Panc1 (cell line): ENCODE measurements around the gene HAUS1. TPM values are rescaled to one million over a fixed set of nuclear protein-coding genes. Genes with fewer than 3 reads are reported as not detected.
"Not testable (repeated sequence)": the region's sequence is repeated elsewhere in the genome, so short reads cannot be mapped to it uniquely, and the experiment has no call there.

ENCODE experiments used
- ATAC-seq: fragments of 200-7000 bp; cut with Tn5 transposase; 2 replicates; pipeline ENCODE4 v1.9.1; 2020; ENCODE audit warnings: mild to moderate bottlenecking, moderate library complexity
- BruUV-seq: library from RNA; stranded (reverse); fragments of 400-500 nt; replicated peaks from 2 replicates; lab custom pipeline; 2021; lab: Mats Ljungman, UMichigan
- CTCF ChIA-PET: fragments of 300-600 bp; sonication (Branson Sonifier 250); formaldehyde crosslinking; loops from one replicate; lab custom pipeline; 2022; ENCODE audit warnings: antibody characterized with exemption; lab: Charles Lee
- POLR2A ChIA-PET: fragments of 300-600 bp; sonication (Branson Sonifier 250); formaldehyde crosslinking; loops from one replicate; lab custom pipeline; 2022; ENCODE audit warnings: antibody characterized with exemption; lab: Charles Lee
- DNase-seq: peaks from one replicate; pipeline ENCODE4 v3.0.0-alpha.2; 2010; ENCODE audit warnings: low read depth, low spot score
- H3K27ac ChIP-seq: 2 replicates; pipeline ENCODE4 v1.5.1; 2011; ENCODE audit warnings: mild to moderate bottlenecking, low read length, inconsistent platforms
- H3K27me3 ChIP-seq: fragments of 200-500 bp; sonication (Bioruptor generic); 2 replicates; pipeline ENCODE4 v1.6.0; 2014; ENCODE audit warnings: low read length, inconsistent platforms; ENCODE audit not compliant: control insufficient read depth, insufficient read depth
- H3K36me3 ChIP-seq: fragments of 200-500 bp; sonication (Bioruptor generic); 2 replicates; pipeline ENCODE4 v1.5.1; 2014; ENCODE audit warnings: inconsistent platforms, mild to moderate bottlenecking, low read length, moderate library complexity; ENCODE audit not compliant: control insufficient read depth, insufficient read depth
- H3K4me1 ChIP-seq: 2 replicates; pipeline ENCODE4 v1.5.1; 2011; ENCODE audit warnings: inconsistent platforms, mild to moderate bottlenecking, low read length, moderate library complexity; ENCODE audit not compliant: control insufficient read depth, insufficient read depth
- H3K4me3 ChIP-seq, 2 experiments: 2 replicates each; pipeline ENCODE4 v1.5.1; 2011 to 2012; ENCODE audit warnings: low read depth in 2 of 2, low read length in 2 of 2, mild to moderate bottlenecking in 2 of 2, inconsistent platforms in 1 of 2, moderate library complexity in 1 of 2
- H3K9me3 ChIP-seq: fragments of 200-500 bp; sonication (Bioruptor generic); 2 replicates; pipeline ENCODE4 v1.5.1; 2014; ENCODE audit warnings: low read depth, mild to moderate bottlenecking, inconsistent platforms, low read length, moderate library complexity; ENCODE audit not compliant: control insufficient read depth, insufficient read depth
- POLR2AphosphoS5 ChIP-seq: IDR thresholded peaks from 2 replicates; pipeline ENCODE4 v1.6.1; 2012; ENCODE audit warnings: mild to moderate bottlenecking, low read depth, low read length, moderate library complexity
- SIN3A ChIP-seq: IDR thresholded peaks from 2 replicates; pipeline ENCODE4 v1.6.1; 2012; ENCODE audit warnings: low read depth, mild to moderate bottlenecking, low read length, moderate library complexity, borderline replicate concordance; ENCODE audit not compliant: insufficient read depth
- TCF7L2 ChIP-seq: IDR thresholded peaks from 2 replicates; pipeline ENCODE4 v1.6.1; 2011; ENCODE audit warnings: mild to moderate bottlenecking, low read depth, low read length, inconsistent platforms
- in situ Hi-C: cut with HindIII; loops from 2 replicates; pipeline ENCODE4 v1.10.0; 2016; ENCODE audit warnings: low sequenced_read_pairs, low pct_unique_long_range_greater_than_20kb
- intact Hi-C: fragments of 100-400 bp; cut with micrococcal nuclease; formaldehyde crosslinking; loops from one replicate; pipeline ENCODE4 v1.10.0; 2022; ENCODE audit not compliant: unreplicated experiment
- total RNA-seq: library from RNA; stranded (reverse); gene quantifications from one replicate; pipeline ENCODE4 v1.2.1, GENCODE V29; 2021; ENCODE audit not compliant: unreplicated experiment
- TF ChIP-seq, protein P1 (sequence below), 2 experiments: IDR thresholded peaks; 2 replicates each; pipeline ENCODE4 v1.6.1; 2011 to 2012; ENCODE audit warnings: low read depth in 2 of 2, control low read depth in 1 of 2, low read length in 1 of 2, mild to moderate bottlenecking in 1 of 2, moderate library complexity in 1 of 2; ENCODE audit not compliant: insufficient read depth in 1 of 2
- TF ChIP-seq, protein P2 (sequence below): fragments of 450-650 bp; IDR thresholded peaks from 2 replicates; pipeline ENCODE4 v1.5.1; 2017; ENCODE audit warnings: mild to moderate bottlenecking

The HAUS1 gene
- total RNA-seq, 1 experiment from 2014 or later, result 28.4 TPM

- Histone ChIP-seq H3K36me3 (no peaks in the 10 kb centered on the region), H3K4me1 (no peaks in the 10 kb centered on the region; the same call in 1 of the 2 replicates), H3K9me3 (no peaks in the 10 kb centered on the region), H3K27ac (no peak overlapping the region), H3K27me3 (no peaks in the 10 kb centered on the region), H3K4me3 (no peak overlapping the region)
- ATAC-seq, result no peak
- DNase-seq, result no peak
- in situ Hi-C loops, result no loop called here
- ChIA-PET CTCF (no interaction called here), POLR2A (no interaction called here)
- TF ChIP-seq SIN3A, result no peak
- TF ChIP-seq, protein P1, sequence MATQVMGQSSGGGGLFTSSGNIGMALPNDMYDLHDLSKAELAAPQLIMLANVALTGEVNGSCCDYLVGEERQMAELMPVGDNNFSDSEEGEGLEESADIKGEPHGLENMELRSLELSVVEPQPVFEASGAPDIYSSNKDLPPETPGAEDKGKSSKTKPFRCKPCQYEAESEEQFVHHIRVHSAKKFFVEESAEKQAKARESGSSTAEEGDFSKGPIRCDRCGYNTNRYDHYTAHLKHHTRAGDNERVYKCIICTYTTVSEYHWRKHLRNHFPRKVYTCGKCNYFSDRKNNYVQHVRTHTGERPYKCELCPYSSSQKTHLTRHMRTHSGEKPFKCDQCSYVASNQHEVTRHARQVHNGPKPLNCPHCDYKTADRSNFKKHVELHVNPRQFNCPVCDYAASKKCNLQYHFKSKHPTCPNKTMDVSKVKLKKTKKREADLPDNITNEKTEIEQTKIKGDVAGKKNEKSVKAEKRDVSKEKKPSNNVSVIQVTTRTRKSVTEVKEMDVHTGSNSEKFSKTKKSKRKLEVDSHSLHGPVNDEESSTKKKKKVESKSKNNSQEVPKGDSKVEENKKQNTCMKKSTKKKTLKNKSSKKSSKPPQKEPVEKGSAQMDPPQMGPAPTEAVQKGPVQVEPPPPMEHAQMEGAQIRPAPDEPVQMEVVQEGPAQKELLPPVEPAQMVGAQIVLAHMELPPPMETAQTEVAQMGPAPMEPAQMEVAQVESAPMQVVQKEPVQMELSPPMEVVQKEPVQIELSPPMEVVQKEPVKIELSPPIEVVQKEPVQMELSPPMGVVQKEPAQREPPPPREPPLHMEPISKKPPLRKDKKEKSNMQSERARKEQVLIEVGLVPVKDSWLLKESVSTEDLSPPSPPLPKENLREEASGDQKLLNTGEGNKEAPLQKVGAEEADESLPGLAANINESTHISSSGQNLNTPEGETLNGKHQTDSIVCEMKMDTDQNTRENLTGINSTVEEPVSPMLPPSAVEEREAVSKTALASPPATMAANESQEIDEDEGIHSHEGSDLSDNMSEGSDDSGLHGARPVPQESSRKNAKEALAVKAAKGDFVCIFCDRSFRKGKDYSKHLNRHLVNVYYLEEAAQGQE (IDR thresholded peaks at IDR 0.05; ENCODE audit: insufficient read depth in 1 of 2, low read depth in 2 of 2, low read length in 1 of 2), result no peak
- TF ChIP-seq, protein P2, sequence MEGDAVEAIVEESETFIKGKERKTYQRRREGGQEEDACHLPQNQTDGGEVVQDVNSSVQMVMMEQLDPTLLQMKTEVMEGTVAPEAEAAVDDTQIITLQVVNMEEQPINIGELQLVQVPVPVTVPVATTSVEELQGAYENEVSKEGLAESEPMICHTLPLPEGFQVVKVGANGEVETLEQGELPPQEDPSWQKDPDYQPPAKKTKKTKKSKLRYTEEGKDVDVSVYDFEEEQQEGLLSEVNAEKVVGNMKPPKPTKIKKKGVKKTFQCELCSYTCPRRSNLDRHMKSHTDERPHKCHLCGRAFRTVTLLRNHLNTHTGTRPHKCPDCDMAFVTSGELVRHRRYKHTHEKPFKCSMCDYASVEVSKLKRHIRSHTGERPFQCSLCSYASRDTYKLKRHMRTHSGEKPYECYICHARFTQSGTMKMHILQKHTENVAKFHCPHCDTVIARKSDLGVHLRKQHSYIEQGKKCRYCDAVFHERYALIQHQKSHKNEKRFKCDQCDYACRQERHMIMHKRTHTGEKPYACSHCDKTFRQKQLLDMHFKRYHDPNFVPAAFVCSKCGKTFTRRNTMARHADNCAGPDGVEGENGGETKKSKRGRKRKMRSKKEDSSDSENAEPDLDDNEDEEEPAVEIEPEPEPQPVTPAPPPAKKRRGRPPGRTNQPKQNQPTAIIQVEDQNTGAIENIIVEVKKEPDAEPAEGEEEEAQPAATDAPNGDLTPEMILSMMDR, result no peak
- TF ChIP-seq POLR2AphosphoS5, result no peak
- no peak for TF ChIP-seq TCF7L2
- BruUV-seq, result no TSS peak
- intact Hi-C loops, result no loop called here
These were observed 54.3 kb downstream of the HAUS1 start for GRCh38 chr18:46158499-46158898.

DNA sequence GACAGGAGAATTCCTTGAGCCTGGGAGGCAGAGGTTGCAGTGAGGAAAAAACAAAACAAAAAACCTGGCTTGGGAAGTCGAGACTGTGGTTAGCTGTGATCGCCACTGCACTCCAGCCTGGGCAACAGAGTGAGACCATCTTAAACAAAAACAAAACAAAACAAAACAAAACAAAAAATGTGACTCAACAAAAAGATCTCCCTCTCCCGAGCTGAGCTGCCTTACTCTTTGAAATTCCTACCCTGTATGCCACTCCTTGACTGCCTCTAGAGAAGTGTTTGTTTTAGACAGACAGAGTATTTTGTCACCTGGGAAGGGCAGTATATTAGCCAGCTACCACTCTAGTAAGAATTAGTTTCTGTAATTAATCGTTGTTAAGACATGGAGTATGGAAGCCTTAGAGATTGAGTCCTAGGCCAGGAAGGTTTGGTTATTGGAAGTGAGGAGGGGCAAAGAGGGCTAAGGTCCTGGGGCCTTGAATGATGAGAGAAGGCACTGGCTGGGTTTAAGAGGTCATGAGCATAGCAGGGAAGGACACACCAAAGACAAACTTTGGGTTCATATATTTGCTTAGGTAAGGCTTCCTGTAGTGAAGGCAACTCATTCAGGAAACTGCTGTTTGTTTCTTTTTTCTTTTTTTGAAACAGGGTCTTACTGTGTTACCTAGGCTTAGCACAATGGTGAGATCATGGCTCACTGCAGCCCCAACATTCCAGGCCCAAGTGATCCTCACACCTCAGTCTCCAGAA, 56.0 kb downstream of the HAUS1 start:
- H3K27ac ChIP-seq, result no peak overlapping the region
- no peaks in the 10 kb centered on the region; the same call in 1 of the 2 replicates for H3K4me1 ChIP-seq
- in situ Hi-C loops (no loop called here), intact Hi-C loops (no loop called here)
- BruUV-seq, result no TSS peak
- no peaks in the 10 kb centered on the region for H3K36me3 ChIP-seq
- H3K4me3 ChIP-seq, result no peak overlapping the region
- H3K27me3 ChIP-seq, result no peaks in the 10 kb centered on the region
- DNase-seq, result no peak
- ATAC-seq, result peak; percentile 27; the same call in 1 of the 2 replicates
- no peaks in the 10 kb centered on the region for H3K9me3 ChIP-seq
- TF ChIP-seq, protein P1 (IDR thresholded peaks at IDR 0.05; ENCODE audit: insufficient read depth in 1 of 2, low read depth in 2 of 2, low read length in 1 of 2), result no peak
- TF ChIP-seq TCF7L2, result no peak
- TF ChIP-seq SIN3A, result no peak
- TF ChIP-seq, protein P2, result no peak
- TF ChIP-seq POLR2AphosphoS5, result no peak
- CTCF ChIA-PET, result no interaction called here
- POLR2A ChIA-PET, result no interaction called here

DNA sequence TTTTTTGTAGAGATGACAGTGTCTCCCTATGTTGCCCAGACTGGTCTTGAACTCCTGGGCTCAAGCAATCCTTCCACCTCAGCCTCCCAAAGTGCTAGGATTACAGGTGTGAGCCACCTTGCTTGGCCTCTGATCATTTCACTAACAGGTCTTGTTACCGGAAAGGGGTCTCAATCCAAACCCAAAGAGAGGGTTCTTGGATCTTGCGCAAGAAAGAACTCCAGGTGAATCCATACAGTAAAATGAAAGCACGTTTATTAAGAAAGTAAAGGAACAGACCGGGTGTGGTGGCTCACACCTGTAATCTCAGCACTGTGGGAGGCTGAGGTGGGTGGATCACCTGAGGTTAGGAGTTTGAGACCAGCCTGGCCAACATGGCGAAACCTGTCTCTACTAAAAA, 56.7 kb downstream of the HAUS1 start:
- ATAC-seq, CTCF ChIA-PET, in situ Hi-C loops, BruUV-seq, H3K4me3 ChIP-seq, POLR2A ChIA-PET, H3K36me3 ChIP-seq, H3K27me3 ChIP-seq, intact Hi-C loops, H3K27ac ChIP-seq, H3K9me3 ChIP-seq, H3K4me1 ChIP-seq, DNase-seq: not testable (repeated sequence)
